Measurements from ENCODE around the gene MIA.
"Not testable (repeated sequence)": the region's sequence is repeated elsewhere in the genome, so short reads cannot be mapped to it uniquely, and the experiment has no call there.

The MIA gene

GRCh38 chr19:40804783-40805242, 29.5 kb downstream of the MIA start:
- no peak for DNase-seq

GRCh38 chr19:40805258-40805868, 30.0 kb downstream of the MIA start:
- peak; percentile 79 for DNase-seq

GRCh38 chr19:40806423-40807146, 31.3 kb downstream of the MIA start:
- peak; percentile 91 for DNase-seq

- no peak for DNase-seq
Observed at GRCh38 chr19:40807147-40808020, 32.1 kb downstream of the MIA start.

GRCh38 chr19:40808021-40808325, 32.7 kb downstream of the MIA start:
- DNase-seq: no peak

GRCh38 chr19:40808497-40808896, 33.2 kb downstream of the MIA start:
- no peak for DNase-seq

- no peak for DNase-seq
Observed at GRCh38 chr19:40809358-40810086, 34.2 kb downstream of the MIA start.

GRCh38 chr19:40810160-40810559, 34.8 kb downstream of the MIA start:
- DNase-seq: no peak

- DNase-seq: peak; percentile 82
Observed at GRCh38 chr19:40810649-40811408, 35.5 kb downstream of the MIA start.

- no peak for DNase-seq
Observed at GRCh38 chr19:40811478-40812341, 36.4 kb downstream of the MIA start.

GRCh38 chr19:40812571-40812970, 37.2 kb downstream of the MIA start:
- not testable (repeated sequence) for DNase-seq

GRCh38 chr19:40813182-40813581, 37.9 kb downstream of the MIA start:
- DNase-seq: no peak

- DNase-seq: no peak
Observed at GRCh38 chr19:40815223-40815622, 39.9 kb downstream of the MIA start.

GRCh38 chr19:40818480-40819399, 43.4 kb downstream of the MIA start:
- DNase-seq: peak; percentile 91

- DNase-seq: peak; percentile 86
Observed at GRCh38 chr19:40819479-40820234, 44.3 kb downstream of the MIA start.

- DNase-seq: no peak
Observed at GRCh38 chr19:40822161-40822560, 46.8 kb downstream of the MIA start.

- not testable (repeated sequence) for DNase-seq
Observed at GRCh38 chr19:40822704-40823553, 47.6 kb downstream of the MIA start.

GRCh38 chr19:40824916-40825315, 49.6 kb downstream of the MIA start:
- DNase-seq: not testable (repeated sequence)
